NCI-H510A treated with DMSO at 0.1 percent for 48 hours (cell line): ENCODE data around the gene NPHS1.

Experiments used
- DNase-seq: peaks from one replicate; lab custom pipeline; 2025; lab: John Stamatoyannopoulos, UW

Gene NPHS1

DNA sequence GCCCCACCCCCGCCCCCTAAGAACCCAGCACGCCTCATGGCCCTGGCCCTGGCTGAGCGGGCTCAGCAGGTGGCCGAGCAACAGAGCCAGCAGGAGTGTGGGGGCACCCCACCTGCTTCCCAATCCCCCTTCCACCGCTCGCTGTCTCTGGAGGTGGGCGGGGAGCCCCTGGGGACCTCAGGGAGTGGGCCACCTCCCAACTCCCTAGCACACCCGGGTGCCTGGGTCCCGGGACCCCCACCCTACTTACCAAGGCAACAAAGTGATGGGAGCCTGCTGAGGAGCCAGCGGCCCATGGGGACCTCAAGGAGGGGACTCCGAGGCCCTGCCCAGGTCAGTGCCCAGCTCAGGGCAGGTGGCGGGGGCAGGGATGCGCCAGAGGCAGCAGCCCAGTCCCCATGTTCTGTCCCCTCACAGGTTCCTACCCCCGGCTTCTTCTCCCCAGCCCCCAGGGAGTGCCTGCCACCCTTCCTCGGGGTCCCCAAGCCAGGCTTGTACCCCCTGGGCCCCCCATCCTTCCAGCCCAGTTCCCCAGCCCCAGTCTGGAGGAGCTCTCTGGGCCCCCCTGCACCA is 65.0 kb downstream of the NPHS1 start:
- no peak for DNase-seq

- no peak for DNase-seq
Measured at GRCh38 chr19:35786299-35787160, 65.8 kb downstream of the NPHS1 start.

- no peak for DNase-seq
Measured at GRCh38 chr19:35785339-35785627, 67.0 kb downstream of the NPHS1 start.

DNA sequence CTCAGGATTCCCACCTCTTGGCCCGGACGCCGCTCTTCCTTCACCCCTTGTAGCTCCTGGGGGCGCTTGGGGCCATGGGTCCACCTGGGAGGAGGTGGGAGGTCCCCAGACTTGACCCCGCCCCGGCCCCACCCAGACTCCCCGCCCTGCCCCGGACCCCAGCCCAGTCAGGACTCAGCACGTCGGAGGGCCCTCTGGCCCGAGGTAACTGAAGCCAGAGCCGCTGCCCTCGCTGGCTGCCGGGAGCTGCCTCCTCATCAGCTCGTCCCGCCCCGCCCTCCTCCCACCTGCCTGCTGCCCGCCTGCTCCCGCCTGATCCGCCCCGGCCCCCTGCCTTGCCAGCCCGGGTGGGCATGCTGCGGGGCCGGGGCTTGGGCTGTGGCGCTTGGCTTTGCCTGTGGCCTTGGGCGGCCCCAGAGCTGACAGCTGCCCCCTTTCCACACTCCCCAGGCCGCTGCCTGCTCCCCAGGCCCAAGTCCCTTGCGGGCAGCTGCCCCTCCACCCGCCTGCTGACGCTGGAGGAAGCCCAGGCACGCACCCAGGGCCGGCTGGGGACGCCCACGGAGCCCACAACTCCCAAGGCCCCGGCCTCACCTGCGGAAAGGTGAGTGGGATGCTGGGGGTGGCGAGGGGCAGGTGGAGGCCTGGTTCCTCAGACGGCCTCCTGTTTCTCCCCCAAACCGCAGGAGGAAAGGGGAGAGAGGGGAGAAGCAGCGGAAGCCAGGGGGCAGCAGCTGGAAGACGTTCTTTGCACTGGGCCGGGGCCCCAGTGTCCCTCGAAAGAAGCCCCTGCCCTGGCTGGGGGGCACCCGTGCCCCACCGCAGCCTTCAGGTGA is 67.6 kb downstream of the NPHS1 start:
- DNase-seq = no peak

- DNase-seq = no peak
Measured at GRCh38 chr19:35783469-35784434, 68.6 kb downstream of the NPHS1 start.

GRCh38 chr19:35782589-35782988 is 69.7 kb downstream of the NPHS1 start:
- no peak for DNase-seq

DNA sequence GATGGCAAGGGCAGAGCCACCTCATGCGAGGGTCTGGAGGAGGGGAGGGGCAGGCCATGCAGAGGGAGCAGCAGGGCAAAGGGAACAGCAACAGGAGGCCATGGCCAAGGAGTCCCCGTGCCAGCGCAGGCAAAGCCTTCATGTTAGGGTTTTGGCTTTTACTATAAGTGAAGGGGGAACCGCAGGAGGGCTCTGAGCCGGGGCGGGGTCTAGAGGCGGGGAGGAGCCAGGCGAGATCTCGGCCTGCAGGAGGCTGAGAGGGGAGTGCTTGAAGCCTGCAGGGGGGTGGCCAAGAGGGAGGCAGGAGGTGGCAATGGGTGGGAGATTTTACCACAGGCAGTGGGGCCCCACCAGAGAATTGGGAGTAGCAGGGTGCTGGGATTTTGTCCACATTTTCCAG is 70.7 kb downstream of the NPHS1 start:
- DNase-seq = no peak

- DNase-seq = no peak
Measured at GRCh38 chr19:35780717-35781116, 71.6 kb downstream of the NPHS1 start.

DNA sequence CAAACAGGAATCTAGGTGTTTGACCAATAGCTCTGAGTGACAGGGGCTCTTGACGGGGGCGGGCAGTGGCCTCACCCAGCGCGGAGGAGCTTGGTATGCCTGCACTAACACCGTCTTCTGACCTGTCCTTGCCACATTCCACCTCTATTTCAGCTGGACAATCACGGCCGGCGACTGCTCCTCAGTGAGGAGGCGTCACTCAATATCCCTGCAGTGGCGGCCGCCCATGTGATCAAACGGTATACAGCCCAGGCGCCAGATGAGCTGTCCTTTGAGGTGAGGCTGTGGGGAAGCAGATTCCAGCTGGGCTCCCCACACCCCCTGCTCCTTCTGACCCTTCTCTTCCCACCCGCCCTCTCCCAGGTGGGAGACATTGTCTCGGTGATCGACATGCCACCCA is 72.2 kb downstream of the NPHS1 start:
- no peak for DNase-seq

DNA sequence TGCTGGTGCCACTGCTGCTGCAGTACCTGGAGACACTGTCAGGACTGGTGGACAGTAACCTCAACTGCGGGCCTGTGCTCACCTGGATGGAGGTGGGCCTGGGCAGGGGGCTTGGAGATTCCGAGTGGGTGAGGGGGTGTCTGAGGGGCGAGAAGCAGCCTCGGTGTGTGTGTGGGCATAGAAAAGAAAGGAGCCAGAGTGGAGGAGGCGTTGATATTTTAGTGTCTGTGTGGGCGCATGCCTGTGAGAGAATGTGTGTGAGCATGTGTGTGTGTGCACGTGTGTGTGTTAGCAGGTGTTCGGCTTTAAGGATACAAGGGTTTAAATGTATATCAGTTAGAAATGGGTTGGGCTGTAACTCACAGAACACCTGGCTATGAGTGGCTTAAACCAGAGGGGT is 73.3 kb downstream of the NPHS1 start:
- DNase-seq = no peak

- DNase-seq = no peak
Measured at GRCh38 chr19:35777961-35778360, 74.3 kb downstream of the NPHS1 start.

GRCh38 chr19:35777086-35777841 is 75.0 kb downstream of the NPHS1 start:
- no peak for DNase-seq

- no peak for DNase-seq
Measured at GRCh38 chr19:35776102-35776788, 76.1 kb downstream of the NPHS1 start.
